SK-N-SH (cell line): ENCODE data around the gene DMD. TPM values are rescaled to one million over a fixed set of nuclear protein-coding genes. Genes with fewer than 3 reads are reported as not detected.

Experiments used
- CTCF ChIA-PET: fragments of 300-600, 350-600 bp; formaldehyde crosslinking; extraction: SDS; loops from one replicate; lab custom pipeline; 2021; lab: Yijun Ruan, JAX
- POLR2A ChIA-PET: fragments of 350-600 bp; sonication (Branson Sonifier 250); formaldehyde crosslinking; extraction: SDS; loops from one replicate; lab custom pipeline; 2020; ENCODE audit warnings: antibody characterized with exemption, inconsistent platforms; lab: Yijun Ruan, JAX
- DNase-seq: peaks from one replicate; pipeline ENCODE4 v3.0.0; 2012
- H2AFZ ChIP-seq: fragments of 200-600 bp; sonication (generic); 2 replicates; pipeline ENCODE4 v1.8.1; 2016; ENCODE audit warnings: antibody characterized with exemption, mild to moderate bottlenecking, low read depth
- H3F3A ChIP-seq: fragments of 200-600 bp; sonication (generic); replicated peaks from 2 replicates; pipeline ENCODE3; 2016; ENCODE audit warnings: antibody characterized with exemption, mild to moderate bottlenecking; ENCODE audit not compliant: insufficient read depth
- H3K27ac ChIP-seq, 2 experiments: fragments of 200-500 bp in 1 of 2; fragments of 200-600 bp in 1 of 2; sonication (Bioruptor generic) in 1 of 2; sonication (generic), shearing (Covaris generic) in 1 of 2; 2 replicates each; pipeline versions ENCODE4 v1.5.1 to v1.6.1; 2014 to 2016; ENCODE audit warnings: low read depth in 2 of 2, inconsistent platforms in 1 of 2, low read length in 1 of 2, mild to moderate bottlenecking in 1 of 2, mixed read lengths in 1 of 2
- H3K27me3 ChIP-seq: fragments of 200-600 bp; sonication (generic), shearing (Covaris generic); 2 replicates; pipeline ENCODE4 v1.6.1; 2016; ENCODE audit warnings: mixed run types; ENCODE audit not compliant: insufficient read depth
- H3K36me3 ChIP-seq, 2 experiments: fragments of 200-500 bp in 1 of 2; fragments of 200-600 bp in 1 of 2; sonication (Bioruptor generic) in 1 of 2; sonication (generic) in 1 of 2; replicated peaks in 1 of 2; 2 replicates each; pipeline versions ENCODE3 to v1.5.1; 2014 to 2016; ENCODE audit warnings: low read length in 1 of 2, mild to moderate bottlenecking in 1 of 2; ENCODE audit not compliant: insufficient read depth in 2 of 2, control insufficient read depth in 1 of 2
- H3K4me1 ChIP-seq, 2 experiments: fragments of 200-500 bp in 1 of 2; fragments of 200-600 bp in 1 of 2; sonication (Bioruptor generic) in 1 of 2; sonication (generic), shearing (Covaris generic) in 1 of 2; 2 replicates each; pipeline versions ENCODE4 v1.5.1 to v1.6.1; 2014 to 2016; ENCODE audit warnings: low read depth in 1 of 2, low read length in 1 of 2, mixed run types in 1 of 2; ENCODE audit not compliant: insufficient read depth in 2 of 2, control insufficient read depth in 1 of 2
- H3K4me2 ChIP-seq: fragments of 200-600 bp; sonication (generic), shearing (Covaris generic); 2 replicates; pipeline ENCODE4 v1.6.1; 2017; ENCODE audit warnings: mixed run types
- H3K4me3 ChIP-seq, 2 experiments: fragments of 200-500 bp in 1 of 2; fragments of 200-600 bp in 1 of 2; sonication (Bioruptor generic) in 1 of 2; sonication (generic), shearing (Covaris generic) in 1 of 2; 2 replicates each; pipeline versions ENCODE4 v1.5.1 to v1.8.1; 2014 to 2016; ENCODE audit warnings: low read depth in 2 of 2, inconsistent platforms in 1 of 2, low read length in 1 of 2, mild to moderate bottlenecking in 1 of 2, mixed read lengths in 1 of 2, moderate library complexity in 1 of 2
- H3K79me2 ChIP-seq: fragments of 200-600 bp; sonication (generic); 2 replicates; pipeline ENCODE4 v1.8.1; 2017; ENCODE audit warnings: mild to moderate bottlenecking; ENCODE audit not compliant: insufficient read depth
- H3K9ac ChIP-seq: fragments of 200-600 bp; sonication (generic); 2 replicates; pipeline ENCODE4 v1.6.1; 2017; ENCODE audit warnings: mixed run types
- H3K9me2 ChIP-seq: fragments of 200-600 bp; sonication (generic); 2 replicates; pipeline ENCODE4 v1.6.1; 2017; ENCODE audit warnings: mixed run types
- H3K9me3 ChIP-seq: fragments of 200-600 bp; sonication (generic); 2 replicates; pipeline ENCODE4 v1.6.1; 2017; ENCODE audit warnings: mixed run types, mild to moderate bottlenecking, moderate library complexity
- H4K20me1 ChIP-seq: fragments of 200-600 bp; sonication (generic); 2 replicates; pipeline ENCODE4 v1.6.1; 2017; ENCODE audit warnings: mild to moderate bottlenecking, mixed run types; ENCODE audit not compliant: insufficient read depth
- CHD2 ChIP-seq: fragments of 150-350 bp; IDR thresholded peaks from 2 replicates; pipeline ENCODE4 v1.6.1; 2018; ENCODE audit warnings: low read length; ENCODE audit not compliant: partially characterized antibody
- EP300 ChIP-seq, 2 experiments: IDR thresholded peaks; 2 replicates each; pipeline versions ENCODE4 v1.4.0 to v1.6.1; 2012; ENCODE audit warnings: borderline replicate concordance in 1 of 2, low read depth in 1 of 2, low read length in 1 of 2
- FOSL2 ChIP-seq: IDR thresholded peaks from 2 replicates; pipeline ENCODE4 v1.4.0; 2012; ENCODE audit warnings: low read depth, mild to moderate bottlenecking, moderate library complexity, borderline replicate concordance
- FOXJ3 ChIP-seq: sonication (generic); formaldehyde crosslinking; IDR thresholded peaks from 2 replicates; pipeline ENCODE4 v1.5.1; 2020; ENCODE audit warnings: mild to moderate bottlenecking, missing genetic modification reagents
- FOXM1 ChIP-seq: IDR thresholded peaks from 2 replicates; pipeline ENCODE4 v1.4.0; 2012; ENCODE audit warnings: low read depth, mild to moderate bottlenecking
- GATA2 ChIP-seq: sonication (generic); formaldehyde crosslinking; IDR thresholded peaks from 2 replicates; pipeline ENCODE4 v1.5.0; 2020; ENCODE audit warnings: mild to moderate bottlenecking, missing genetic modification reagents
- IRF3 ChIP-seq: fragments of 150-350 bp; IDR thresholded peaks from 2 replicates; pipeline ENCODE4 v1.6.1; 2016; ENCODE audit warnings: mild to moderate bottlenecking, low read depth, low read length
- MAX ChIP-seq: IDR thresholded peaks from 2 replicates; pipeline ENCODE4 v1.4.0; 2012; ENCODE audit warnings: low read depth
- MEF2A ChIP-seq: IDR thresholded peaks from 2 replicates; pipeline ENCODE4 v1.4.0; 2012; ENCODE audit warnings: low read depth, borderline replicate concordance
- MXI1 ChIP-seq: IDR thresholded peaks from 2 replicates; pipeline ENCODE4 v1.6.1; 2012; ENCODE audit warnings: mild to moderate bottlenecking, low read depth, low read length, improper control_type of control experiment
- NFIC ChIP-seq: IDR thresholded peaks from 2 replicates; pipeline ENCODE4 v1.4.0; 2012; ENCODE audit warnings: borderline replicate concordance
- RFX5 ChIP-seq: IDR thresholded peaks from 2 replicates; pipeline ENCODE4 v1.6.1; 2012; ENCODE audit warnings: mild to moderate bottlenecking, improper control_type of control experiment, low read length
- SIN3A ChIP-seq: IDR thresholded peaks from 2 replicates; pipeline ENCODE4 v1.6.1; 2012; ENCODE audit warnings: low read depth, mild to moderate bottlenecking, low read length, moderate library complexity, borderline replicate concordance
- SMC3 ChIP-seq: IDR thresholded peaks from 2 replicates; pipeline ENCODE4 v1.6.1; 2012; ENCODE audit warnings: low read depth, low read length, improper control_type of control experiment
- TEAD4 ChIP-seq: IDR thresholded peaks from 2 replicates; pipeline ENCODE4 v1.4.0; 2012; ENCODE audit warnings: mild to moderate bottlenecking, borderline replicate concordance; ENCODE audit not compliant: insufficient read depth
- ZBTB33 ChIP-seq: IDR thresholded peaks from 2 replicates; pipeline ENCODE4 v1.4.0; 2012; ENCODE audit warnings: low read depth, borderline replicate concordance
- WGBS: methylation state at CpG from one replicate; pipeline ENCODE4 v1.1.6; 2017; ENCODE audit warnings: low lambda C conversion rate; 5-methylcytosine and 5-hydroxymethylcytosine counted together
- polyA plus RNA-seq, 3 experiments: library from polyadenylated mRNA; depleted of rRNA; stranded (reverse); fragments of >200 nt; gene quantifications; 2 replicates each; pipeline ENCODE4 v1.2.3, GENCODE V29; 2012

The DMD gene
- polyA plus RNA-seq, 1 of the 3 experiments (the other 2 are of a cell fraction) = 3.9 TPM

GRCh38 chrX:31608638-31609037 lies 1602.7 kb downstream of the DMD start:
- Histone ChIP-seq H4K20me1 (no peaks in the 10 kb centered on the region), H3K79me2 (no peaks in the 10 kb centered on the region), H3K4me2 (no peak overlapping the region), H3F3A (no peaks in the 10 kb centered on the region), H3K36me3 (no peaks in the 10 kb centered on the region), H3K9me2 (no peaks in the 10 kb centered on the region), H2AFZ (no peak overlapping the region), H3K9ac (no peak overlapping the region), H3K9me3 (no peaks in the 10 kb centered on the region), H3K27me3 (no peaks in the 10 kb centered on the region), H3K4me3 (no peak overlapping the region), H3K4me1 (no peaks in the 10 kb centered on the region), H3K27ac (peak overlapping the region in 1 of 2 experiments; percentile 77; a peak in 2 of 4 replicates)
- ChIA-PET POLR2A (no interaction called here), CTCF (no interaction called here)
- DNase-seq = no peak
- TF ChIP-seq NFIC (no peak), MEF2A (no peak), MAX (no peak), SMC3 (no peak), MXI1 (no peak), EP300 (IDR thresholded peaks at IDR 0.05; ENCODE audit: borderline replicate concordance in 1 of 2, low read depth in 1 of 2, low read length in 1 of 2) (no peak), RFX5 (no peak)
- 34% methylated on average over 2 of the region's 2 CpGs for WGBS

GRCh38 chrX:31606771-31607170 lies 1604.6 kb downstream of the DMD start:
- Histone ChIP-seq H3K4me2 (no peak overlapping the region), H3K27ac (no peak overlapping the region), H3K36me3 (no peaks in the 10 kb centered on the region), H3K9me2 (no peaks in the 10 kb centered on the region), H3K9ac (no peak overlapping the region), H3K9me3 (no peaks in the 10 kb centered on the region), H2AFZ (0 out of 2 replicates have a peak overlapping the region, but pooled peaks have one; percentile 24), H4K20me1 (no peaks in the 10 kb centered on the region), H3K27me3 (no peaks in the 10 kb centered on the region), H3F3A (no peaks in the 10 kb centered on the region), H3K4me3 (no peak overlapping the region), H3K79me2 (no peaks in the 10 kb centered on the region), H3K4me1 (no peaks in the 10 kb centered on the region)
- no peak for TF ChIP-seq MAX
- no peak for TF ChIP-seq FOXJ3 (CRISPR knock-in tag)
- TF ChIP-seq FOSL2 = no peak
- no peak for TF ChIP-seq TEAD4
- no peak for TF ChIP-seq FOXM1
- no peak for TF ChIP-seq GATA2 (CRISPR knock-in tag)
- no peak for TF ChIP-seq NFIC
- TF ChIP-seq MXI1 = no peak
- TF ChIP-seq IRF3 = no peak
- TF ChIP-seq SIN3A = no peak
- TF ChIP-seq CHD2 = no peak
- no peak for TF ChIP-seq ZBTB33
- no peak for DNase-seq
- 43% methylated on average over 4 of the region's 4 CpGs for WGBS
- ChIA-PET CTCF (no interaction called here), POLR2A (no interaction called here)
